HG03571 (cell line): ENCODE results near the gene MAFB.

Experiments used
- ATAC-seq: cut with Tn5 transposase; IDR thresholded peaks from one replicate; pipeline ENCODE4 v1.9.1; 2021; ENCODE audit not compliant: unreplicated experiment

Gene MAFB

GRCh38 chr20:40682104-40682981, 6.7 kb downstream of the MAFB start:
- no peak for ATAC-seq

GRCh38 chr20:40681684-40682083, 7.4 kb downstream of the MAFB start:
- no peak for ATAC-seq

- no peak for ATAC-seq
Measured at GRCh38 chr20:40681165-40681564, 7.9 kb downstream of the MAFB start.

DNA sequence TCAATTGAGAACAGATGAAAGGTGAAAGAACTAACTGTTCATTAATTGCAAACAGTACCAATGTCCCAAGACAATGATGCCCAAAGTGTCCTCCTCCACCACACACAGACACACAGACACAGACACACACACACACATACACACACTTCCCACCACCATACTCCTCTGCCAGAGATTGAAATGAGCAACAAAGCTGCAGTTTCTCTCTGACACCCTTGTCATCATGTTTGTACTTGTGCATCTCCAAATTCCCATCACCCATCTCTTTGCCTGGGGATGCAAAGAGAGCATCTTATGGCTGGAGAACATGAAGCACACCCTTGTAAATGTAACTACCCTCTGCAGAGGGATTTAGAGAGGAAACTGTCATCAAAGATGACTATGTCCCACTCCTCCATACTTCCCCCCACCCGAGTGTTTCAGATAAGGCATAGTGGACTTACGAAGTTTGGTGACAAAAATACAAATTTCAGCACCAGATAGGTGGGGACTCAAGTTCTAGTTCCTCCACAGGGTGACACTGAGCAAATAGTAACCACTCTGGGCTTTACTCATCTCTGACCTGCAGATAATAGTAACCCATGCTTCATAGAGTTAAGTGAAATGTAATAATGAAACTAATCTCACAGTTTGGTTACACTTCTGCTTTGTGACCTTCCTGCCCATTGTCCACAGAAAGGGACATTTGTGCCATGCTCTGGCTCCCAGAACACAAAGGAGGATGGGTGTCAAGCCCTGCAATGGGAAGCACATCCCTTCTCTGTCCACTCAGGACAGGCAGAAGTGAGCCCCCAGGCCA, 8.7 kb downstream of the MAFB start:
- peak; percentile 68 for ATAC-seq

GRCh38 chr20:40679184-40679583, 9.9 kb downstream of the MAFB start:
- ATAC-seq = no peak

DNA sequence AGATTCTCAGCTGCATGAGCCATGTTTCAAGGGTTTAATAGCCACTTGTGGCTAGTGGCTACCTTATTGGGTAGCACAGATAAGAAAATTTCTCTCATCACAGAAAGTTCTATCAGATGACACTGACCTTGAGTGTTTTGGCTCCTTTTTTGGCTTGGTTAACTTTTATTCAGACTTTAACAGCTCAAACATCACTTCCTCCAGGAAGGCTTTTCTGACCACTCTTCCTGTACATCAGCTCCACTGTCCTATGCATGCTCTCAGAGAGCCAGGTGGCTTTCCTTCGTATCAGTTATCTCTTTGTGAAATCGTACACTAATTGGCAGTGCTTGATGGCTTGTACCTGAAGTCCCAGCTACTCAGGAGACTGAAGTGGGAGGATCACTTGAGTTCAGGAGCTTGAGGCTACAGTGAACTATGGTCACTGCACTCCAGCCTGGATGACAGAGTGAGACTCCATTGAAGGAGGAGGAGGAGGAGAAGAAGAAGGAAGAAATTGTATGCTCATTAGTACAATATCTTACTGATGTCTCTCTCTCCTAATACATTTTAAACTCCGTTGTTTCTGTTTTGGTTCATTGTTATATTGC, 10.7 kb downstream of the MAFB start:
- ATAC-seq = no peak

DNA sequence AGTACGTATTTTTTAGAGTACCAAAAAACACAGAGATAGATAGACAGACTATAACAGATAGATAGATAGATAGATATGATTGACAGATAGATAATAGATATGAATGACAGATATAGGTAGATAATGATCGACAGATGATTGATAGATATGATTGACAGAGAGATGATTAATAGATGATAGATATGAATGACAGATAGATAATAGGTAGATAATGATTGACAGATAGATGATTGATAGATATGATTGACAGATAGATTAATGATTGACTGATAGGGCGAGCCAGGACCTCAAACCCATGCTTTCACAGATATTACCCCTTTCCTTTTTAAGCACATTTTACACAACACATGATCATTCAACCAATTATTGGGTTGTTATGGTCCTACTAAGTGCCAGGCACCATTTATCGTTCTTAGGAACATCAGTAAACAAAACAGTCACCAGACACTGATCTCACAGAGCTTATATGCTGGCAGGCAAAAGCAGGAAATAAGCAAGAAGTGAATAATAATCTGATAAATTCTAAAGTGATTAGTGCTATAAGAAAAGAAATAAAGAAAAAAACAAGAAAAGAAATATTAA, 11.6 kb downstream of the MAFB start:
- no peak for ATAC-seq

DNA sequence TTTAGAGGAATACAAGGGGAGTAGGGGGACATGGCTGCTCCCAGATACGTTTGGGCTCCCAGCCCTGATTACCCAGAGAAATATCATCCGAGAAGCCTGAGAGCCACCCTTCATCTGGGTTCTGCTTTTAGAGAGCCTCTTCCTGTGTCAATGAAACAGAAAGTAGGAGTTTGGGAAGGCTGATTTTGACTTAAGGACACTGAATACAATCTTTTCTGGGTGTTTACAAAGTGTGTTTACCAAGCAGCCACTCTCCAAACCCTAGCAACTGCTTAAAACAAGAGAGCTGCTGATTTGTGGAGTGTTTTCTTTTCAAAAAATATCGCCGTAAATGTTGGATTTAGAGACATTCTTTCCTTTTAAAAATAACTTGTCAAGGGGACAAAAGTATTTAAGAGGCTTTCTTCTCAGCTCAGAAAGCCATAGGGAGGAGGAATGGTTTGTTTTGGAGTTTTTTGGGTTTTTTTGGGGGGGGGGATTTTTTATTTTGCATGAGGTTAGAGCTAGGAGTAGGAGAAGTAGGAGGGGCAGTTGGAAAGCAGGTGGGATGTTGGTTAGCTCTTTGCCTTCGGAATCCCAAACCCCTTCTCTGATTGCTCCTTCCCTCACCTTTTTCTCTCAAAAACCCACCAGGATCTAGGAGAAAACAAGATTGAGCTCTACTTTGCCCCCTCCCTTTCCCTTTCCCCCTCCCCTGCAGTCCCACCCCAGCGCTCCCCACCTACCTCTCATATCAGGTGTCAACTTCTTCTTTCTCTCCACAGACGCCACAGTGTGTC, 12.4 kb downstream of the MAFB start:
- no peak for ATAC-seq

DNA sequence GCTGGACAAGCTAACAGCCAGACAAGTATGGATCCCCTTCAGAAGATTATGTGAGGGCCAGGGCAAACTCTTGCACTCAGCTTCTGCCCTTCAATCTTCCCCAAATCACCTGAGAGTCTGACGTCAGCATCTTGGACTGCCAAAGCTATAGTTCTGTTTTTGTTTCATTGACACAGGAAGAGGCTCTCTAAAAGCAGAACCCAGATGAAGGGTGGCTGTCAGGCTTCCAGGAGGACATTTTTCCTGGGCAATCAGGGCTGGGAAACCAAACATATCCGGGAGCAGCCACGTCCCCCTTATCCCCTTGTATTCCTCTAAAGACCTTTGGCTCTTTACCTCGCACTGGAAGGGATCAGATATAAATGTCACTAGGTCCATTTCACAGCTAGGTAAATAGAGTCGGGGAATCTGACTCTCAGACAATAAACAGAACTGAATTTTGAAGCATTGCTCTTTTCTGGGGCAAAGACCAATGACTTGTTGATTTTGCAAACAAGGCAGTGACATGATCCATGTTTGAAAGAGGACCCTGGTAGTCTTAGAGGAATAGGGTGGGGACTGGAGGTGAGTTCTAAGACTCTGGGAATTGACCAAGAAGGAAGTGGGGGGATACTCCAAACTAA, 13.3 kb downstream of the MAFB start:
- ATAC-seq = no peak

DNA sequence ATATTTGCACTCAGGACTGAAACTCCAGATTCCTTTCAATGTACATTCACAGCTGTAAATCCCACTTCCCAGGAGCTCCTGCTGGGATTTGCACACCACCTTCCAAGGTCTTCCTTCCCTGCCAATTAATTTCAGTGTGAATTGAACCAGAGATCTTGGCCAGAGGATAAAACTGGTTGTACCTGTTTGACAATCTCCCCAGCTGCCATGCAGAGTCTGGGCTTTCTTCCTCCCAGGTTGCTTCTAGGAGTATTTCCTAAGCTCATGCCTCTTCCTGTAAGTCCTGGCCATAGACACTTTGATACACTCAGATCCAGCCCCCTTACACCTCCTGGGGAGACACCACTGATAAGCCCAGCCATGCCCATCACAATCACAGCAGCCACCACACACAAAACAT, 15.6 kb downstream of the MAFB start:
- ATAC-seq = no peak

DNA sequence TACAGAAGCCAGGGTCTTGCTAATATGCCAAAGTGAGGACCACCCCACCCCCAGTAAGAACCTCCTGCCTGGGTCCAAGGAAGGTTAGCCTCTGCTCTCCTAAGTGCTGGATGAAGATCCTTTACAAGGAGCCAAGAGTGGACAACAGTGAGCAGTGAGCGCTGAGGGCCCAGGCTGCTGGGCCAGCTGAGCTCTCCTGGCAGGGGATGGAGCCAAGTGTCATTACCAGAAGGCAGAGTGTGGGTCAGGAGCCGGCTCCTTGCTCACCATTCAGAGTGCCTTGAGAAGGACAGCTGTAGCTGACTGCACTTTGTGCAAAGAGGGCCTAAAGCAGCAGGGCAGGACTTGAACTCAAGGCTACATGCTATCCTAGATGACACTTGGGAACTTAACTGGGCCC, 16.9 kb downstream of the MAFB start:
- no peak for ATAC-seq

GRCh38 chr20:40670253-40670652, 18.8 kb downstream of the MAFB start:
- ATAC-seq = no peak

DNA sequence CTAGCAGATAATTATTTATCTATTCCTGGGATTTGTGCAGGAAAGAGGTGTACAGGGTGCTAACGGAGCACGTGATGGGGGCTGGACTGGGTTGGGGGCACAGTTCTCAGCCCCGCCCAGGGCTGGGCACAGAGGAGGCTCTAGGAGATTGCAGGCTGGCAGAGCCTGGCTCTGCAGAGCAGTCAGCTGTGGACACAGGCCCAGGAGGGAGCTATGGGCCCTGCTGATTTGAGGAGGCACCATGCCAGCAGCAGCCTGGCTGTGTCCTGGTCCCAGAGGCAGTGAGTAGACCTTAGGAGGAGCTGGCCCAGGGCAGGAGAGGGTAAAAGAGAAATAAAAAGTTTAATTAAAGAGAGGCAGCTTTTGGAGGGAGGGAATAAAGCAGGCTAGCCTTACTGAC, 19.3 kb downstream of the MAFB start:
- no peak for ATAC-seq

- ATAC-seq = no peak
Measured at GRCh38 chr20:40668449-40669228, 20.4 kb downstream of the MAFB start.

DNA sequence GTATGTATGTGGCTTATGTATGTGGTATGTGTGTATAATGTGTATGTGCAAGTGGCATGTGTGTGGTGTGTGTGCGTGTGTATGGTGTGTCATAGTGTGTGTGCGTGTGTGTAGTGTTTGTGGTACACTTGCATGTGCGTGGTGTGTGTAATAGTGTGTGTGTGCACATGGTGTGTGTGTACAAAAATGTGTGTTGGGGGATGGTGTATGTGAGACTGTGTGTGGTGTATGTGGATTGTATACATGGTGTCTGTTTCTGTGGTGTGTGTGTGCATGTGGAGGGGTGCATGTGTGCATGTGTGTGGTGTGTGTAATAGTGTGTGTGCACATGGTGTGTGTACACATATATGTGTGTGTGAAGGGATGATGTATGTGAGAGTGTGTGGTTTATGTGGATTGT, 21.5 kb downstream of the MAFB start:
- no peak for ATAC-seq

- no peak for ATAC-seq
Measured at GRCh38 chr20:40666336-40666735, 22.7 kb downstream of the MAFB start.

GRCh38 chr20:40664891-40665290, 24.1 kb downstream of the MAFB start:
- no peak for ATAC-seq

DNA sequence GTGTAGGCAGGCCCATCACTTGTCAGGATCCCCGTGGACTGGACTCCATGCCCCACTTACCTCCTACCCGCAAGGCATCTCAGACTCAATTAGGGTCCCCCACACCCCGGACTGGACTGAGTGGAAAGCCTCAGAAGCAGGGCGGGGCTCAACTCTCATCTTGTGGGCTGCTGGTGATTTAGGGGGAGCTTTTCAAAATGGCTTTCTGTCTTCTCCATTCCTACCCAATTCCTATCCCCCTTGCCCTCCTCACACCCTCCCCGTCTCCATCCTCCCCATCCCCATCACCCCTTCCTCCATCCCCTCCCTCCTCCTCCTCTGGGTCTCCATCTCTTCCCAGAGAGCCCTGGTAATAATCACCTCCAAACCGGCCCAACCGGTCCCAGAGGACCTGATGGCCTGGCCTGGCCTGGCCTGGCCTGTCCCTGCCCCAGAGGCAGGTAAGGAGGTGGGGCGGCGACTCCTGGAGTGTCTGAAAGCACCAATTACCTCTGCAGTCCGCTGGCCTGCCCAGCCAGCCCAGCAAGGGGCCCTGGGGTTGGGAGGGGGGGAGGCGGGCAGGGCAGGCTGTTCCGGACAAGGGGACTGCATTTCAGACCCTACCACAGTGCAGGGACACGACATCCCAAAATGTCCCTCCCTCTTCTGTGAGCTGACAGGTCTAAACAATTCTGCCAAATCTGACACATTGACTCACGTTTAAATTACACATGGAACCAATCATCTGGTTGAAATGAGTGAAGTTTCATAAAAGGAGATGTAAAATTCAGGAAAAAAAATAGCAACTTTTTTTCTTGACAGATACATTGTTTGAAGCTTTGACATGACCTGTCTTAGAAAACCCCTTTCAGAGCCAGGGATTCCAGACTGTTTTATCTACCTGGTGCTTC, 24.8 kb downstream of the MAFB start:
- ATAC-seq = no peak
